HCT116 (cell line): ENCODE results near the gene MBTPS1. TPM values are rescaled to one million over a fixed set of nuclear protein-coding genes. Genes with fewer than 3 reads are reported as not detected.

ENCODE experiments used
- ATAC-seq: fragments of 200-7000 bp; cut with Tn5 transposase; 2 replicates; pipeline ENCODE4 v1.9.1; 2020; ENCODE audit warnings: mild to moderate bottlenecking, moderate library complexity
- BruUV-seq: library from RNA; stranded (reverse); fragments of 400-500 nt; replicated peaks from 2 replicates; lab custom pipeline; 2021; lab: Mats Ljungman, UMichigan
- CTCF ChIA-PET: fragments of 300-600 bp; sonication (Branson Sonifier 250); formaldehyde crosslinking; loops from one replicate; lab custom pipeline; 2021; ENCODE audit warnings: antibody characterized with exemption; lab: Charles Lee
- POLR2A ChIA-PET: fragments of 300-600, 350-600 bp; sonication (Branson Sonifier 250); formaldehyde crosslinking; loops from one replicate; lab custom pipeline; 2021; ENCODE audit warnings: antibody characterized with exemption; lab: Charles Lee
- RAD21 ChIA-PET, 2 experiments: fragments of 300-600 bp; sonication (Branson Sonifier 250); formaldehyde crosslinking; loops; one replicate each; lab custom pipeline; 2023; ENCODE audit warnings: low total read pairs in 2 of 2; ENCODE audit not compliant: uncharacterized antibody in 2 of 2, unreplicated experiment in 2 of 2, low non-redundant PET in 1 of 2; lab: Charles Lee
- DNase-seq: peaks from one replicate; pipeline ENCODE4 v3.0.0-alpha.2; 2010; ENCODE audit warnings: low read depth, low spot score
- H2AFZ ChIP-seq: fragments of 200-600 bp; shearing (Covaris generic), sonication (generic); 2 replicates; pipeline ENCODE4 v1.6.1; 2017; ENCODE audit warnings: low read depth, mixed run types, mixed read lengths, antibody characterized with exemption, low read length; ENCODE audit not compliant: poor library complexity, severe bottlenecking
- H3K27ac ChIP-seq: 2 replicates; pipeline ENCODE4 v1.5.1; 2012; ENCODE audit warnings: low read depth, low read length
- H3K27me3 ChIP-seq: fragments of 200-600 bp; sonication (generic); 2 replicates; pipeline ENCODE4 v1.6.1; 2016; ENCODE audit warnings: mixed run types, low read length, mixed read lengths; ENCODE audit not compliant: insufficient read depth
- H3K36me3 ChIP-seq, 2 experiments: fragments of 200-500 bp in 1 of 2; fragments of 200-600 bp in 1 of 2; sonication (Bioruptor generic) in 1 of 2; sonication (generic) in 1 of 2; 2 replicates each; pipeline versions ENCODE4 v1.5.1 to v1.6.1; 2014 to 2016; ENCODE audit warnings: low read length in 2 of 2, inconsistent platforms in 1 of 2, mixed read lengths in 1 of 2, mixed run types in 1 of 2; ENCODE audit not compliant: insufficient read depth in 2 of 2, control insufficient read depth in 1 of 2
- H3K4me1 ChIP-seq, 2 experiments: fragments of 200-600 bp in 1 of 2; sonication (generic) in 1 of 2; 2 replicates each; pipeline versions ENCODE4 v1.5.1 to v1.6.1; 2012 to 2017; ENCODE audit warnings: low read length in 2 of 2, inconsistent platforms in 1 of 2, mild to moderate bottlenecking in 1 of 2, mixed read lengths in 1 of 2, mixed run types in 1 of 2, moderate library complexity in 1 of 2; ENCODE audit not compliant: insufficient read depth in 2 of 2, control insufficient read depth in 1 of 2
- H3K4me2 ChIP-seq: fragments of 200-600 bp; sonication (generic); 2 replicates; pipeline ENCODE4 v1.6.1; 2017; ENCODE audit warnings: mixed run types, low read length, mixed read lengths
- H3K4me3 ChIP-seq, 2 experiments: fragments of 200-600 bp in 1 of 2; sonication (generic) in 1 of 2; replicated peaks in 1 of 2; 2 replicates each; pipeline ENCODE4 v1.5.1; 2011 to 2016; ENCODE audit warnings: low read length in 2 of 2, control low read depth in 1 of 2, low read depth in 1 of 2, mild to moderate bottlenecking in 1 of 2, mixed read lengths in 1 of 2, mixed run types in 1 of 2
- H3K79me2 ChIP-seq: fragments of 200-600 bp; sonication (generic); 2 replicates; pipeline ENCODE4 v1.6.1; 2017; ENCODE audit warnings: mild to moderate bottlenecking, mixed run types, low read length, moderate library complexity, mixed read lengths; ENCODE audit not compliant: insufficient read depth
- H3K9ac ChIP-seq: fragments of 200-600 bp; sonication (generic); 2 replicates; pipeline ENCODE4 v1.6.1; 2016; ENCODE audit warnings: low read length, mixed read lengths
- H3K9me2 ChIP-seq: fragments of 200-600 bp; sonication (generic), shearing (Covaris generic); 2 replicates; pipeline ENCODE4 v1.6.1; 2017; ENCODE audit warnings: mixed run types, mild to moderate bottlenecking, moderate library complexity; ENCODE audit not compliant: insufficient read depth
- H3K9me3 ChIP-seq, 2 experiments: fragments of 200-500 bp in 1 of 2; fragments of 200-600 bp in 1 of 2; sonication (Bioruptor generic) in 1 of 2; sonication (generic) in 1 of 2; 2 replicates each; pipeline ENCODE4 v1.6.1; 2014 to 2017; ENCODE audit warnings: low read length in 2 of 2, mixed read lengths in 2 of 2, inconsistent platforms in 1 of 2, low read depth in 1 of 2, mild to moderate bottlenecking in 1 of 2, mixed run types in 1 of 2, moderate library complexity in 1 of 2; ENCODE audit not compliant: control insufficient read depth in 1 of 2, insufficient read depth in 1 of 2
- H4K20me1 ChIP-seq: fragments of 200-600 bp; sonication (generic), shearing (Covaris generic); 2 replicates; pipeline ENCODE4 v1.6.1; 2017; ENCODE audit warnings: mixed run types, mild to moderate bottlenecking, moderate library complexity; ENCODE audit not compliant: insufficient read depth
- CEBPB ChIP-seq: IDR thresholded peaks from 2 replicates; pipeline ENCODE4 v1.6.1; 2012; ENCODE audit warnings: low read depth
- EGR1 ChIP-seq: IDR thresholded peaks from 2 replicates; pipeline ENCODE4 v1.6.1; 2012; ENCODE audit warnings: low read depth
- EZH2 ChIP-seq: fragments of 200-600 bp; sonication (generic); IDR thresholded peaks from 2 replicates; pipeline ENCODE4 v1.6.1; 2017; ENCODE audit warnings: antibody characterized with exemption, mixed run types
- EZH2phosphoT487 ChIP-seq: fragments of 200-600 bp; IDR thresholded peaks from 2 replicates; pipeline ENCODE4 v1.6.1; 2018; ENCODE audit warnings: antibody characterized with exemption, borderline replicate concordance
- FOSL1 ChIP-seq: IDR thresholded peaks from 2 replicates; pipeline ENCODE4 v1.6.1; 2012; ENCODE audit warnings: low read depth
- JUND ChIP-seq: IDR thresholded peaks from 2 replicates; pipeline ENCODE4 v1.6.1; 2012
- SP1 ChIP-seq: IDR thresholded peaks from 2 replicates; pipeline ENCODE4 v1.6.1; 2012; ENCODE audit warnings: low read depth
- SRF ChIP-seq: IDR thresholded peaks from 2 replicates; pipeline ENCODE4 v1.6.1; 2012; ENCODE audit warnings: low read depth
- YY1 ChIP-seq: IDR thresholded peaks from 2 replicates; pipeline ENCODE4 v1.6.1; 2011; ENCODE audit warnings: low read length, low read depth, moderate library complexity, mild to moderate bottlenecking; ENCODE audit not compliant: insufficient replicate concordance; ENCODE audit errors: extremely low read depth
- ZFX ChIP-seq: fragments of 450-650 bp; IDR thresholded peaks from 2 replicates; pipeline ENCODE4 v1.6.1; 2017
- ZNF274 ChIP-seq: fragments of 200-500 bp; sonication (Bioruptor generic); IDR thresholded peaks from 2 replicates; pipeline ENCODE4 v1.6.1; 2014; ENCODE audit warnings: mild to moderate bottlenecking, low read depth, low read length, inconsistent platforms
- intact Hi-C: fragments of 100-400 bp; cut with micrococcal nuclease; formaldehyde crosslinking; loops from 2 replicates; pipeline ENCODE4 v1.10.0; 2022
- total RNA-seq: library from RNA; stranded (reverse); gene quantifications from one replicate; pipeline ENCODE4 v1.2.1, GENCODE V29; 2021; ENCODE audit not compliant: unreplicated experiment
- TF ChIP-seq, protein P1 (sequence below): IDR thresholded peaks from 2 replicates; pipeline ENCODE4 v1.6.1; 2011; ENCODE audit warnings: mild to moderate bottlenecking, low read length, moderate library complexity; ENCODE audit not compliant: insufficient replicate concordance; ENCODE audit errors: extremely low read depth
- TF ChIP-seq, protein P2 (sequence below), 3 experiments: fragments of 200-600 bp in 1 of 3; sonication (generic) in 1 of 3; IDR thresholded peaks in 2 of 3; conservative IDR thresholded peaks in 1 of 3; 2 replicates each; pipeline ENCODE4 v1.5.1; 2012 to 2017; ENCODE audit warnings: low read depth in 2 of 3, low read length in 2 of 3, antibody characterized with exemption in 1 of 3, borderline replicate concordance in 1 of 3, control low read depth in 1 of 3, mild to moderate bottlenecking in 1 of 3, mixed read lengths in 1 of 3, mixed run types in 1 of 3, moderate library complexity in 1 of 3; ENCODE audit not compliant: insufficient read depth in 1 of 3
- TF ChIP-seq, protein P3 (sequence below): IDR thresholded peaks from 2 replicates; pipeline ENCODE4 v1.6.1; 2012

MBTPS1 gene
- total RNA-seq, 1 experiment from 2014 or later: 111 TPM

DNA sequence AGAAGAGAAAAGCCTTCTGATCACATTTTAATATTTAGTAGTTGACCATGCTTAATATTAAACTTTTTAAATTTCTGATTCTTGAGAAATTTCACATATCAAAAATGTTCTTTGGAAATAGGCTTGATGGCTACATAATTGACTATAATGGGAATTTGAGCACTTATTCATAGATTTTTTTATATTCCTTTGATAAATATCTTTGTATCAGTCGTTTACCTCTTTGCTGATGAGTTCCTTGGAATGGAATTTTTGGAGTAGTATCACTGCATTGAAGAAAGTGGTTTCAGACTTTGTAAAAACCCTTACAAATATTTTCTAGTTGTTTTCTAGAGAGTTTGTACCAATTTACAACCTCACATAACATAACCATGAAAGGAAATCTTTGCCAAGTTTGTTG lies 43.1 kb upstream of the MBTPS1 start:
- ChIA-PET RAD21 (no interaction called here), CTCF (no interaction called here)
- TF ChIP-seq, protein P1, sequence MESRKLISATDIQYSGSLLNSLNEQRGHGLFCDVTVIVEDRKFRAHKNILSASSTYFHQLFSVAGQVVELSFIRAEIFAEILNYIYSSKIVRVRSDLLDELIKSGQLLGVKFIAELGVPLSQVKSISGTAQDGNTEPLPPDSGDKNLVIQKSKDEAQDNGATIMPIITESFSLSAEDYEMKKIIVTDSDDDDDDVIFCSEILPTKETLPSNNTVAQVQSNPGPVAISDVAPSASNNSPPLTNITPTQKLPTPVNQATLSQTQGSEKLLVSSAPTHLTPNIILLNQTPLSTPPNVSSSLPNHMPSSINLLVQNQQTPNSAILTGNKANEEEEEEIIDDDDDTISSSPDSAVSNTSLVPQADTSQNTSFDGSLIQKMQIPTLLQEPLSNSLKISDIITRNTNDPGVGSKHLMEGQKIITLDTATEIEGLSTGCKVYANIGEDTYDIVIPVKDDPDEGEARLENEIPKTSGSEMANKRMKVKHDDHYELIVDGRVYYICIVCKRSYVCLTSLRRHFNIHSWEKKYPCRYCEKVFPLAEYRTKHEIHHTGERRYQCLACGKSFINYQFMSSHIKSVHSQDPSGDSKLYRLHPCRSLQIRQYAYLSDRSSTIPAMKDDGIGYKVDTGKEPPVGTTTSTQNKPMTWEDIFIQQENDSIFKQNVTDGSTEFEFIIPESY: no peak
- TF ChIP-seq FOSL1: no peak
- TF ChIP-seq, protein P2, sequence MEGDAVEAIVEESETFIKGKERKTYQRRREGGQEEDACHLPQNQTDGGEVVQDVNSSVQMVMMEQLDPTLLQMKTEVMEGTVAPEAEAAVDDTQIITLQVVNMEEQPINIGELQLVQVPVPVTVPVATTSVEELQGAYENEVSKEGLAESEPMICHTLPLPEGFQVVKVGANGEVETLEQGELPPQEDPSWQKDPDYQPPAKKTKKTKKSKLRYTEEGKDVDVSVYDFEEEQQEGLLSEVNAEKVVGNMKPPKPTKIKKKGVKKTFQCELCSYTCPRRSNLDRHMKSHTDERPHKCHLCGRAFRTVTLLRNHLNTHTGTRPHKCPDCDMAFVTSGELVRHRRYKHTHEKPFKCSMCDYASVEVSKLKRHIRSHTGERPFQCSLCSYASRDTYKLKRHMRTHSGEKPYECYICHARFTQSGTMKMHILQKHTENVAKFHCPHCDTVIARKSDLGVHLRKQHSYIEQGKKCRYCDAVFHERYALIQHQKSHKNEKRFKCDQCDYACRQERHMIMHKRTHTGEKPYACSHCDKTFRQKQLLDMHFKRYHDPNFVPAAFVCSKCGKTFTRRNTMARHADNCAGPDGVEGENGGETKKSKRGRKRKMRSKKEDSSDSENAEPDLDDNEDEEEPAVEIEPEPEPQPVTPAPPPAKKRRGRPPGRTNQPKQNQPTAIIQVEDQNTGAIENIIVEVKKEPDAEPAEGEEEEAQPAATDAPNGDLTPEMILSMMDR (IDR thresholded peaks at IDR 0.05 in 2 of 3, conservative IDR thresholded peaks at IDR 0.05 in 1 of 3; ENCODE audit: borderline replicate concordance in 1 of 3, insufficient read depth in 1 of 3, low read depth in 2 of 3, low read length in 2 of 3): no peak
- TF ChIP-seq, all 23 proteins: peak for 0
- intact Hi-C loops: no loop called here
- Histone ChIP-seq H3K9ac (no peak overlapping the region), H3K36me3 (no peaks in the 10 kb centered on the region), H4K20me1 (no peaks in the 10 kb centered on the region), H3K27me3 (peaks cover 13% of the 10 kb centered on the region; the same call in 1 of the 2 replicates), H3K4me3 (no peak overlapping the region), H3K27ac (no peak overlapping the region), H3K79me2 (no peaks in the 10 kb centered on the region), H3K9me3 (no peaks in the 10 kb centered on the region; a peak in 1 of 4 replicates), H2AFZ (no peak overlapping the region), H3K4me2 (no peak overlapping the region), H3K4me1 (peaks cover 0 to 5% of the 10 kb centered on the region in 2 experiments; a peak in 1 of 4 replicates), H3K9me2 (no peaks in the 10 kb centered on the region)
- no TSS peak for BruUV-seq
- ATAC-seq (no peak), DNase-seq (no peak)
- POLR2A ChIA-PET: no interaction called here

DNA sequence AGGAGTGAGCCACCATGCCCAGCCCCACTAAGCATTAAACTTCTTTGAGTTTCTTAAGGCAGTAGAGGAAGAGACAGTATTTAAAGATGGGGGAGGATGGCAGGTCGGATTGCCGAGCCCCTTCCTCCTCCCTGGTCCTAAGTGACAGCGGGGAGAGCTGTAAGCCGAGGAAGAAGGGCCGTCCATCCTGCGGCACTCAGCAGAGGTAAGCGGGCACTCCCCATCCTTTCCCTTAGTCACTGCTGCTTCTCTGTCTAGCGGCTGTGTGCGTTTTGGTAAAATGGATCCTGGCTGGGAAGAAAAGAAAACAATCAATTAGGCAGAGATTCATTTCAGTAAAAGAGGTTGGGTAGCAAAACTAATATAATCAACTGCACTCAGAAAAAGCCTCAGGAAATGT lies 42.3 kb upstream of the MBTPS1 start:
- ChIA-PET POLR2A (no interaction called here), CTCF (no interaction called here), RAD21 (no interaction called here)
- H3K27me3 ChIP-seq: peaks cover 13% of the 10 kb centered on the region; the same call in 1 of the 2 replicates
- ATAC-seq (no peak), DNase-seq (no peak)
- H3K9ac ChIP-seq: no peak overlapping the region
- H3K9me2 ChIP-seq: no peaks in the 10 kb centered on the region
- no peak overlapping the region for H3K27ac ChIP-seq
- no TSS peak for BruUV-seq
- peaks cover 0 to 6% of the 10 kb centered on the region in 2 experiments; a peak in 1 of 4 replicates for H3K4me1 ChIP-seq
- no peak overlapping the region for H3K4me3 ChIP-seq
- H3K9me3 ChIP-seq: no peaks in the 10 kb centered on the region; a peak in 1 of 4 replicates
- no peaks in the 10 kb centered on the region for H3K79me2 ChIP-seq
- H3K4me2 ChIP-seq: no peak overlapping the region
- intact Hi-C loops: no loop called here
- no peak overlapping the region for H2AFZ ChIP-seq
- H3K36me3 ChIP-seq: no peaks in the 10 kb centered on the region
- H4K20me1 ChIP-seq: no peaks in the 10 kb centered on the region
- TF ChIP-seq CEBPB (no peak), SP1 (no peak), EZH2phosphoT487 (no peak), EGR1 (no peak), FOSL1 (no peak), JUND (no peak), ZFX (no peak), ZNF274 (no peak), EZH2 (no peak), YY1 (no peak), SRF (no peak)
- TF ChIP-seq, protein P1: no peak
- TF ChIP-seq, protein P3, sequence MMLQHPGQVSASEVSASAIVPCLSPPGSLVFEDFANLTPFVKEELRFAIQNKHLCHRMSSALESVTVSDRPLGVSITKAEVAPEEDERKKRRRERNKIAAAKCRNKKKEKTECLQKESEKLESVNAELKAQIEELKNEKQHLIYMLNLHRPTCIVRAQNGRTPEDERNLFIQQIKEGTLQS: no peak
